ENCODE measurements around the gene CRYBG3. TPM values are rescaled to one million over a fixed set of nuclear protein-coding genes. Genes with fewer than 3 reads are reported as not detected.

CRYBG3 gene
- total and polyA plus RNA-seq, 2 of the 13 experiments (the other 11 are each of a cell fraction or from before 2014, with no cell fraction given) = 3.8 to 15.9 TPM

DNA sequence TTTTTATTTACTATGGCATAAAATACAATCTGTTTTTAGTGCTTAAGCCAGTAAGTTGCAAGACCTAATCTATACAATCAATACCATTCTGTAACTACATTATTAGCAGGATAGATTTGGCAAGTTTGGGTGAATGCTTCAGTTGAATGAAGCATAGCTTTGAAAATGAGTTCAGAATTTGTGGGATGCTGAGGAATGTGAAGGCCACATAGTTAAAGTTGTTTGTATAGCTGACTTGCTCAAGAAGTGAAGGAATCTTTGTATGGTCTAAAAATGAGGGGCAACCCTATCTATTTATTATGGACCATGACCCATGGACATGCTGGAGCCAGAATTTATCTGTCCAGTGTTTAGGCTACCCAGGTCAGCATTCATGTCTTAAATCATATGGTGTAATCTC, 58.5 kb downstream of the CRYBG3 start (continued):
- TF ChIP-seq, protein P1, sequence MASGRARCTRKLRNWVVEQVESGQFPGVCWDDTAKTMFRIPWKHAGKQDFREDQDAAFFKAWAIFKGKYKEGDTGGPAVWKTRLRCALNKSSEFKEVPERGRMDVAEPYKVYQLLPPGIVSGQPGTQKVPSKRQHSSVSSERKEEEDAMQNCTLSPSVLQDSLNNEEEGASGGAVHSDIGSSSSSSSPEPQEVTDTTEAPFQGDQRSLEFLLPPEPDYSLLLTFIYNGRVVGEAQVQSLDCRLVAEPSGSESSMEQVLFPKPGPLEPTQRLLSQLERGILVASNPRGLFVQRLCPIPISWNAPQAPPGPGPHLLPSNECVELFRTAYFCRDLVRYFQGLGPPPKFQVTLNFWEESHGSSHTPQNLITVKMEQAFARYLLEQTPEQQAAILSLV (CRISPR knock-in tag; IDR thresholded peaks at IDR 0.05; ENCODE audit: borderline replicate concordance) = no peak
- TF ChIP-seq BRCA1 (CRISPR knock-in tag; IDR thresholded peaks at IDR 0.05) (no peak), ATF7 (IDR thresholded peaks at IDR 0.05) (no peak), ATF7 (CRISPR knock-in tag; IDR thresholded peaks at IDR 0.05) (no peak), NFRKB (IDR thresholded peaks at IDR 0.05) (no peak), HDAC1 (CRISPR knock-in tag; IDR thresholded peaks at IDR 0.05) (no peak), ZNF567 (CRISPR knock-in tag; IDR thresholded peaks at IDR 0.05; ENCODE audit: borderline replicate concordance) (no peak)

DNA sequence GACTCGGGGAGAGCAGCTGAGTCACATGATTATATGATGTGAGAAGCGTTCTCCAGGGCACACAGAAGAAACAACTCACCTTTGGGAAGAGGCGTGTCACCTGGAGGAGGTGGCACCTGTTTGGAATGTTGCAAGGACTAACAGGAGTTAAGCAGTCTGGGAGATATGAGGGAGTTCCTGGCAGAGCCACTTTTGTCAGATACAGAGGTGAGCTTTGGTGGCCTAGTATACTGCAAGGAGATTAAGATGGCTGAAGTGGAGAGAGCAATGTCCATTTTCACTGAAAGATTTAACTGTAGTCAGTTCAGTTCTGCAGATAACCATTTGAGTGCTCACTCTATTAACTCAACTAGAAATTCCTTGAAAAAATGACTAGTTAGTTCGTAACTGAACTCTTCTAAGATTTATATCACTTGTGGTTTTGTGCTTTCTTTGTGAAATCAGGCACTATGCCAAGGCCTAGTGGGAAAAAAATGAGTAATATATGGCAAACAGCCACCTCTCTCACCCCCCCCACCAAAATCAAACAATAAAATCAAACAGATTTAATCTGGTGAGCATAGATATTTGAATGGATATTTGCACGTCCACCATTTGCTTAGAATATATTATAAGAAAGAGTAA, 61.3 kb downstream of the CRYBG3 start:
- no peak for TF ChIP-seq SPEN (CRISPR knock-in tag; IDR thresholded peaks at IDR 0.05; ENCODE audit: low read depth)
- TF ChIP-seq, protein P2, sequence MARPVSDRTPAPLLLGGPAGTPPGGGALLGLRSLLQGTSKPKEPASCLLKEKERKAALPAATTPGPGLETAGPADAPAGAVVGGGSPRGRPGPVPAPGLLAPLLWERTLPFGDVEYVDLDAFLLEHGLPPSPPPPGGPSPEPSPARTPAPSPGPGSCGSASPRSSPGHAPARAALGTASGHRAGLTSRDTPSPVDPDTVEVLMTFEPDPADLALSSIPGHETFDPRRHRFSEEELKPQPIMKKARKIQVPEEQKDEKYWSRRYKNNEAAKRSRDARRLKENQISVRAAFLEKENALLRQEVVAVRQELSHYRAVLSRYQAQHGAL (CRISPR knock-in tag; IDR thresholded peaks at IDR 0.05; ENCODE audit: not compliant biosample characterization) = no peak
- no peak for TF ChIP-seq SRSF1 (optimal IDR thresholded peaks at IDR 0.05; ENCODE audit: low read depth, low read length)
- no peak for TF ChIP-seq SOX6 (IDR thresholded peaks at IDR 0.05)
- no peak for TF ChIP-seq SOX6 (CRISPR knock-in tag; IDR thresholded peaks at IDR 0.05)
- TF ChIP-seq ZNF484 (CRISPR knock-in tag; IDR thresholded peaks at IDR 0.05; ENCODE audit: borderline replicate concordance, low read depth) = no peak
- no peak for TF ChIP-seq ZFAT (CRISPR knock-in tag; conservative IDR thresholded peaks at IDR 0.05)
- no peak for TF ChIP-seq HCFC1 (IDR thresholded peaks at IDR 0.05; ENCODE audit: low read depth, low read length)
- no peak for TF ChIP-seq MTA1 (CRISPR knock-in tag; IDR thresholded peaks at IDR 0.05; ENCODE audit: borderline replicate concordance)
- no peak for TF ChIP-seq ZNF180 (CRISPR knock-in tag; IDR thresholded peaks at IDR 0.05; ENCODE audit: borderline replicate concordance, low read depth)
- TF ChIP-seq IRF2 (CRISPR knock-in tag; IDR thresholded peaks at IDR 0.05) = no peak
- TF ChIP-seq ZSCAN30 (CRISPR knock-in tag; IDR thresholded peaks at IDR 0.05) = no peak
- no peak for TF ChIP-seq FLYWCH1 (CRISPR knock-in tag; IDR thresholded peaks at IDR 0.05)
- TF ChIP-seq SATB2 (CRISPR knock-in tag; IDR thresholded peaks at IDR 0.05) = no peak
- BruUV-seq (replicated peaks) = no TSS peak
- H2AFZ ChIP-seq (ENCODE audit: low read length) = no peak overlapping the region
- in situ Hi-C loops (cut with HindIII; ENCODE audit: extremely low pct_ligation_motif_present, low pct_unique_long_range_greater_than_20kb) (no loop called here), intact Hi-C loops (cut with micrococcal nuclease; ENCODE audit: unreplicated experiment) (no loop called here)
- no peak for ATAC-seq
- no peak overlapping the region for H3K9ac ChIP-seq (ENCODE audit: insufficient read depth, low read depth, low read length)
- H4K20me1 ChIP-seq (ENCODE audit: insufficient read depth, low read length) = no peaks in the 10 kb centered on the region
- ChIA-PET CTCF (ENCODE audit: low intra/inter-chr PET ratio, low total read pairs) (no interaction called here), POLR2A (no interaction called here)
- H3K27me3 ChIP-seq (ENCODE audit: control insufficient read depth in 1 of 2, insufficient read depth in 2 of 2, low read length in 2 of 2) = no peaks in the 10 kb centered on the region
- no peaks in the 10 kb centered on the region for H3K79me2 ChIP-seq (ENCODE audit: insufficient read depth, low read length)
- H3K27ac ChIP-seq (ENCODE audit: extremely low read length, insufficient read depth, low read length) = no peak overlapping the region
- H3K4me2 ChIP-seq (ENCODE audit: low read depth, low read length) = no peak overlapping the region
- H3K4me3 ChIP-seq (replicated peaks in 1 of 3; ENCODE audit: insufficient read depth in 1 of 3, low read depth in 2 of 3, low read length in 3 of 3) = no peak overlapping the region
- peaks cover 1 to 20% of the 10 kb centered on the region in 2 experiments; a peak in 2 of 5 replicates for H3K36me3 ChIP-seq (replicated peaks in 1 of 2; ENCODE audit: control insufficient read depth in 1 of 2, insufficient read depth in 2 of 2, low read length in 2 of 2)
- no peak for FAIRE-seq
- no peaks in the 10 kb centered on the region for H3K4me1 ChIP-seq (ENCODE audit: insufficient read depth, low read length)
- no peak for DNase-seq (ENCODE audit: low spot score)
- H3K9me3 ChIP-seq (ENCODE audit: low read length) = no peaks in the 10 kb centered on the region
- 87% methylated on average over 5 of the region's 5 CpGs for WGBS (ENCODE audit: low lambda C conversion rate)
